Measurements from ENCODE around the gene MEFV.

MEFV gene

DNA sequence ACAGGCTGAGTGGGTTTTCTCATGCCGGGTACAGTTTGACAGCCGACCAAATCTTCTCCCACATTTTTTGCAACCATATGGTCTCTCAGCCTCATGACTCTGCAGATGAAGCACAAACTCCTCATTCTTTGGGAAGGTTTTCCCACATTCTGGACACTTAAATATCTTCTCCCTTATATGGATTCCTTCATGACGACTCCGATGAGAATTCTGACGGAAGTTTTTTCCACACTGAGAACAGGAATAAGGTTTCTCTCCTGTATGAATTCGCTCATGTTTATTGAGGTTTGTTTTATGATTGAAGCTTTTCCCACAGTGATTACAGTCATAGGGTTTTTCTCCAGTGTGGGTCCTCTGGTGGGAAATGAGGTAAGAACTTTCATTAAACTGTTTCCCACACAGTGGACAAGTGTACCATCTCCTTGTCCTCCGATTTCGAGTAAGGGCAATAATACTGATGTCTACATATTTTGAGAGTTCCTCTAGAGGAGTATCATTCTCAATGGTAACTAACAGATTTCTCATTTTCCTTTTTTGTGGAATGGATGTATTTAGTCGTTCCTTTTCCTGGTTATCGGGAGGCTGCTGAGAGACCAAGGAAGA is 32.4 kb downstream of the MEFV start:
- no peak overlapping the region for H3K23ac ChIP-seq (ENCODE audit: low read length in 2 of 2)
- H2BK120ac ChIP-seq (ENCODE audit: low read depth, low read length) = no peak overlapping the region
- no peak overlapping the region for H2AFZ ChIP-seq (ENCODE audit: low read depth, low read length)
- no peak overlapping the region for H4K91ac ChIP-seq (ENCODE audit: low read length)
- H3K4me3 ChIP-seq (ENCODE audit: insufficient read depth in 1 of 2, low read depth in 1 of 2, low read length in 2 of 2) = peak overlapping the region in 1 of 2 experiments; percentile 63
- H4K8ac ChIP-seq (ENCODE audit: low read length) = no peak overlapping the region
- no peaks in the 10 kb centered on the region for H3K4me1 ChIP-seq (ENCODE audit: control insufficient read depth, insufficient read depth, low read depth, low read length)
- peaks cover 41 to 66% of the 10 kb centered on the region in 2 experiments for H3K36me3 ChIP-seq (ENCODE audit: control insufficient read depth in 1 of 2, insufficient read depth in 2 of 2, low read depth in 1 of 2, low read length in 2 of 2)
- H3K27ac ChIP-seq (ENCODE audit: low read length, poor library complexity, severe bottlenecking) = no peak overlapping the region
- H3K27me3 ChIP-seq (ENCODE audit: control insufficient read depth in 1 of 2, insufficient read depth in 1 of 2, low read length in 2 of 2) = no peaks in the 10 kb centered on the region
- peaks cover 6% of the 10 kb centered on the region for H3K79me1 ChIP-seq (replicated peaks; ENCODE audit: low read length, poor library complexity, severe bottlenecking)
- no peak overlapping the region for H3K18ac ChIP-seq (ENCODE audit: low read depth in 1 of 2, low read length in 2 of 2)
- no peak overlapping the region for H2AK5ac ChIP-seq (ENCODE audit: low read length, severe bottlenecking)
- H3K9ac ChIP-seq (ENCODE audit: low read length) = no peak overlapping the region
- H3K9me3 ChIP-seq (ENCODE audit: control insufficient read depth, low read length) = peaks cover 89% of the 10 kb centered on the region
- H2BK15ac ChIP-seq (ENCODE audit: low read depth, poor library complexity, severe bottlenecking) = no peak overlapping the region
- 98% methylated on average over 8 of the region's 10 CpGs for WGBS
- no peak for DNase-seq
- H3K4me2 ChIP-seq (ENCODE audit: low read length, poor library complexity, severe bottlenecking) = no peak overlapping the region
- H3K4ac ChIP-seq (ENCODE audit: low read depth in 1 of 2, low read length in 2 of 2) = no peak overlapping the region
- H3K14ac ChIP-seq (ENCODE audit: low read length in 2 of 2) = no peak overlapping the region
- no peak overlapping the region for H2BK12ac ChIP-seq (ENCODE audit: low read length in 2 of 2)
- H2BK5ac ChIP-seq (ENCODE audit: low read depth, low read length, poor library complexity, severe bottlenecking) = no peak overlapping the region

DNA sequence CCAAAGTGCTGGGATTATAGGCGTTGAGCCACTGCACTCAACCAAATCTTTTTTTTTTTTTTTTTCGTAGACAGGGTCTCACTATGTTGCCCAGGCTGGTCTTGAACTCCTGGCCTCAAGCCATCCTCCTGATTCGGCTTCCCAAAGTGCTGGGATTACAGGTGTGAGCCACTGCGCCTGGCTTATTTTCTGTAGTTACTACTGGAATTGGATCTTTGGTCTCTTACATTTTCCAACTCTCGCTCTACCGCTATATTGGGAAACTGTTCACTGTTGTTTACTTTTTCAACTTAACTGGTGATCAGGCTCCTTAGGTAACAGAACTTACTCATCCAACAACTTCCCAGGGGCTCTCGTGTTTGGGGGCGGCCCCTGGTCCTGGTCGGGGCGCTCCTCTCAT is 35.6 kb downstream of the MEFV start:
- Histone ChIP-seq H2AK5ac (ENCODE audit: low read length, severe bottlenecking) (no peak overlapping the region), H4K91ac (ENCODE audit: low read length) (no peak overlapping the region), H3K27me3 (ENCODE audit: control insufficient read depth in 1 of 2, insufficient read depth in 1 of 2, low read length in 2 of 2) (peaks cover 0 to 4% of the 10 kb centered on the region in 2 experiments), H4K8ac (ENCODE audit: low read length) (no peak overlapping the region), H2BK12ac (ENCODE audit: low read length in 2 of 2) (no peak overlapping the region), H3K23ac (ENCODE audit: low read length in 2 of 2) (no peak overlapping the region), H2BK5ac (ENCODE audit: low read depth, low read length, poor library complexity, severe bottlenecking) (no peak overlapping the region), H2BK15ac (ENCODE audit: low read depth, poor library complexity, severe bottlenecking) (no peak overlapping the region), H3K79me1 (replicated peaks; ENCODE audit: low read length, poor library complexity, severe bottlenecking) (peaks cover 5% of the 10 kb centered on the region), H2AFZ (ENCODE audit: low read depth, low read length) (no peak overlapping the region), H3K9ac (ENCODE audit: low read length) (no peak overlapping the region), H3K14ac (ENCODE audit: low read length in 2 of 2) (no peak overlapping the region), H3K18ac (ENCODE audit: low read depth in 1 of 2, low read length in 2 of 2) (no peak overlapping the region), H3K4me1 (ENCODE audit: control insufficient read depth, insufficient read depth, low read depth, low read length) (no peaks in the 10 kb centered on the region), H3K27ac (ENCODE audit: low read length, poor library complexity, severe bottlenecking) (no peak overlapping the region), H3K4me3 (ENCODE audit: insufficient read depth in 1 of 2, low read depth in 1 of 2, low read length in 2 of 2) (no peak overlapping the region), H2BK120ac (ENCODE audit: low read depth, low read length) (no peak overlapping the region), H3K9me3 (ENCODE audit: control insufficient read depth, low read length) (peaks cover 66% of the 10 kb centered on the region), H3K36me3 (ENCODE audit: control insufficient read depth in 1 of 2, insufficient read depth in 2 of 2, low read depth in 1 of 2, low read length in 2 of 2) (peaks cover 26 to 35% of the 10 kb centered on the region in 2 experiments), H3K4me2 (ENCODE audit: low read length, poor library complexity, severe bottlenecking) (no peak overlapping the region), H3K4ac (ENCODE audit: low read depth in 1 of 2, low read length in 2 of 2) (no peak overlapping the region)
- WGBS = 91% methylated on average over 7 of the region's 10 CpGs
- no peak for DNase-seq

DNA sequence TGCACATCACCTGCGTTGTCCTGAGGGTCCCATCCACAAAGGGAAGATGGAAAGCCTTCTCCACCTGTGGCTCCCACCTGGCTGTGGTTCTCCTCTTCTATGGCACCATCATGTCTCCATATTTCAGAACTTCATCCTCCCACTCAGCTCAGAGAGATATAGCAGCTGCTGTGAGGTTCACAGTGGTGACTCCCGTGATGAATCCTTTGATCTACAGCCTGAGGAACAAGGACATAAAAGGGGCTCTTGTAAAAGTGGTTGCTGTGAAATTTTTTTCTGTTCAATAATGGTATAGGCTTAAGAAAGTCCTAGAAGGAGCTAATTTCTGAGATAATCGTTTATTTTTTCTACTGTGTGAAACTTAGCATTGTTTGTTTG is 40.2 kb downstream of the MEFV start:
- Histone ChIP-seq H3K4ac (ENCODE audit: low read depth in 1 of 2, low read length in 2 of 2) (no peak overlapping the region), H3K18ac (ENCODE audit: low read depth in 1 of 2, low read length in 2 of 2) (no peak overlapping the region), H2AFZ (ENCODE audit: low read depth, low read length) (no peak overlapping the region), H3K4me2 (ENCODE audit: low read length, poor library complexity, severe bottlenecking) (no peak overlapping the region), H3K14ac (ENCODE audit: low read length in 2 of 2) (no peak overlapping the region), H3K4me1 (ENCODE audit: control insufficient read depth, insufficient read depth, low read depth, low read length) (no peaks in the 10 kb centered on the region), H2BK5ac (ENCODE audit: low read depth, low read length, poor library complexity, severe bottlenecking) (no peak overlapping the region), H2AK5ac (ENCODE audit: low read length, severe bottlenecking) (no peak overlapping the region), H3K23ac (ENCODE audit: low read length in 2 of 2) (no peak overlapping the region), H3K4me3 (ENCODE audit: insufficient read depth in 1 of 2, low read depth in 1 of 2, low read length in 2 of 2) (no peak overlapping the region), H3K9ac (ENCODE audit: low read length) (no peak overlapping the region), H2BK12ac (ENCODE audit: low read length in 2 of 2) (no peak overlapping the region), H3K27ac (ENCODE audit: low read length, poor library complexity, severe bottlenecking) (no peak overlapping the region), H3K36me3 (ENCODE audit: control insufficient read depth in 1 of 2, insufficient read depth in 2 of 2, low read depth in 1 of 2, low read length in 2 of 2) (peaks cover 0 to under 1% of the 10 kb centered on the region in 2 experiments), H4K8ac (ENCODE audit: low read length) (no peak overlapping the region), H2BK120ac (ENCODE audit: low read depth, low read length) (no peak overlapping the region), H3K9me3 (ENCODE audit: control insufficient read depth, low read length) (peaks cover 34% of the 10 kb centered on the region), H3K27me3 (ENCODE audit: control insufficient read depth in 1 of 2, insufficient read depth in 1 of 2, low read length in 2 of 2) (peaks cover 0 to 4% of the 10 kb centered on the region in 2 experiments), H3K79me1 (replicated peaks; ENCODE audit: low read length, poor library complexity, severe bottlenecking) (no peaks in the 10 kb centered on the region), H4K91ac (ENCODE audit: low read length) (no peak overlapping the region), H2BK15ac (ENCODE audit: low read depth, poor library complexity, severe bottlenecking) (no peak overlapping the region)
- WGBS = 62% methylated on average over 3 of the region's 3 CpGs
- no peak for DNase-seq

DNA sequence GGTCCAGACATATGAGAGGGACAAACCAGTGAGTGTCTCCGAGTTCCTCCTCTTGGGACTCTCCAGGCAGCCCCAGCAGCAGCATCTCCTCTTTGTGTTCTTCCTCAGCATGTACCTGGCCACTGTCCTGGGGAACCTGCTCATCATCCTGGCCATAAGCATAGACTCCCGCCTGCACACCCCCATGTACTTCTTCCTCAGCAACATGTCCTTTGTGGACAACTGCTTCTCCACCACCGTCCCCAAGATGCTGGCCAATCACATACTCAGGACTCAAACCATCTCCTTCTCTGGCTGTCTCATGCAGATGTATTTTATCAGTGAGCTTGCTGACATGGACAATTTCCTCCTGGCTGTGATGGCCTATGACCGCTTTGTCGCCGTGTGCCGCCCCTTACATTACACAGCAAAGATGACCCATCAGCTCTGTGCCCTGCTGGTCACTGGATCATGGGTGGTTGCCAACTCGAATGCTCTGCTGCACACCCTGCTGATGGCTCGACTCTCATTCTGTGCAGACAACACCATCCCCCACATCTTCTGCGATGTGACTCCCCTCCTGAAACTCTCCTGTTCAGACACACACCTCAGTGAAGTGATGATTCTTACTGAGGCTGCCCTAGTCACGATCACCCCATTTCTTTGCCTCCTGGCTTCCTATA is 40.7 kb downstream of the MEFV start:
- Histone ChIP-seq H3K14ac (ENCODE audit: low read length in 2 of 2) (no peak overlapping the region), H3K4ac (ENCODE audit: low read depth in 1 of 2, low read length in 2 of 2) (no peak overlapping the region), H3K27me3 (ENCODE audit: control insufficient read depth in 1 of 2, insufficient read depth in 1 of 2, low read length in 2 of 2) (peaks cover 0 to 4% of the 10 kb centered on the region in 2 experiments), H3K27ac (ENCODE audit: low read length, poor library complexity, severe bottlenecking) (no peak overlapping the region), H2AFZ (ENCODE audit: low read depth, low read length) (no peak overlapping the region), H3K4me2 (ENCODE audit: low read length, poor library complexity, severe bottlenecking) (no peak overlapping the region), H3K36me3 (ENCODE audit: control insufficient read depth in 1 of 2, insufficient read depth in 2 of 2, low read depth in 1 of 2, low read length in 2 of 2) (no peaks in the 10 kb centered on the region), H3K23ac (ENCODE audit: low read length in 2 of 2) (no peak overlapping the region), H2BK12ac (ENCODE audit: low read length in 2 of 2) (no peak overlapping the region), H2BK5ac (ENCODE audit: low read depth, low read length, poor library complexity, severe bottlenecking) (no peak overlapping the region), H4K8ac (ENCODE audit: low read length) (no peak overlapping the region), H3K9me3 (ENCODE audit: control insufficient read depth, low read length) (peaks cover 30% of the 10 kb centered on the region), H4K91ac (ENCODE audit: low read length) (no peak overlapping the region), H3K9ac (ENCODE audit: low read length) (no peak overlapping the region), H3K79me1 (replicated peaks; ENCODE audit: low read length, poor library complexity, severe bottlenecking) (no peaks in the 10 kb centered on the region), H2BK15ac (ENCODE audit: low read depth, poor library complexity, severe bottlenecking) (no peak overlapping the region), H2AK5ac (ENCODE audit: low read length, severe bottlenecking) (no peak overlapping the region), H2BK120ac (ENCODE audit: low read depth, low read length) (no peak overlapping the region), H3K4me3 (ENCODE audit: insufficient read depth in 1 of 2, low read depth in 1 of 2, low read length in 2 of 2) (no peak overlapping the region), H3K4me1 (ENCODE audit: control insufficient read depth, insufficient read depth, low read depth, low read length) (no peaks in the 10 kb centered on the region), H3K18ac (ENCODE audit: low read depth in 1 of 2, low read length in 2 of 2) (no peak overlapping the region)
- WGBS = 80% methylated on average over 11 of the region's 11 CpGs
- no peak for DNase-seq

Measured in mesenchymal stem cell (in vitro differentiated cells and primary cell).